SK-MEL-5 (cell line): ENCODE data around the gene ANKRD12. TPM values are rescaled to one million over a fixed set of nuclear protein-coding genes. Genes with fewer than 3 reads are reported as not detected.

Experiments
- DNase-seq: peaks from one replicate; pipeline ENCODE4 v3.0.0-alpha.2; 2016; ENCODE audit warnings: low read depth, low spot score
- in situ Hi-C: cut with HindIII; loops from 2 replicates; pipeline ENCODE4 v1.10.0; 2016; ENCODE audit warnings: low sequenced_read_pairs, high pct_unique_total_duplicates, low pct_unique_long_range_greater_than_20kb
- total RNA-seq: library from RNA; depleted of rRNA; stranded (reverse); fragments of >200 nt; shearing (Covaris generic); gene quantifications from 2 replicates; pipeline ENCODE4 v1.2.3, GENCODE V29; 2014

ANKRD12 gene
- total RNA-seq, 1 experiment from 2014 or later, result 41.5 TPM

DNA sequence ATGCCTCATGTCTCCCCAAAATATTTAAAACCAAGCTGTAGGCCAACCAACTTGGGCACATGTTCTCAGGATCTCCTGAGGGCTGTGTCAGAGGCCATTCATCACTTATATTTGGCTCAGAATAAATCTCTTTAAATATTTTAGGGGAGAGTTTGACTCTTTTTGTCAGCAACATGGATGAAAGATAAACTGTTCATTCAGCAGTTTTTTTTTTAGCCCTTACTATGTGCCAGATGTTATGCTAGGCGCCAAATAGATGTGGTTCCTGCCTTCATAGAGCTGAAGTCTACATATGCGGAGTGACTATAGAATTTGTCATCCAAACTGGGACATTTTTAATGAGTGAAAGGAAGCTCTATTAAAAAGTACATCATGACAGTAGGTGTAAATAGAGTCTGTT, 155.5 kb downstream of the ANKRD12 start:
- in situ Hi-C loops, result no loop called here
- no peak for DNase-seq

DNA sequence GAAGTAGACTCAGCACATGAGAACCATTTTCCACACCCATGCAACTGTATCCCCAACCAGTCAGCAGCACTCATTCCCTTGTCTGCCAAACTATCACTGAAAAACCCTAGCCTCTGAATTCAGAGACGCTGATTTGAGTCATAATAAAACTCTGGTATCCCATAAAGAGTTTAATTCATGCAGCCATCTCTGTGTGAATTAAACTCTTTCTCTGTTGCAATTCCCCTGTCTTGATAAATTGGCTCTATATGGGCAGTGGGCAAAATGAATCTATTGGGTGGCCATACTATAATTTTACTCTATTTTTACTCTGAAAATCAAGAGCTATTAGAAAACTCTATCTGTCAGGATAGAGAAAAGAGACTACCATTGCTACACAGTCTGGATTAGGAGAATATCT, 157.4 kb downstream of the ANKRD12 start:
- in situ Hi-C loops, result no loop called here
- no peak for DNase-seq

DNA sequence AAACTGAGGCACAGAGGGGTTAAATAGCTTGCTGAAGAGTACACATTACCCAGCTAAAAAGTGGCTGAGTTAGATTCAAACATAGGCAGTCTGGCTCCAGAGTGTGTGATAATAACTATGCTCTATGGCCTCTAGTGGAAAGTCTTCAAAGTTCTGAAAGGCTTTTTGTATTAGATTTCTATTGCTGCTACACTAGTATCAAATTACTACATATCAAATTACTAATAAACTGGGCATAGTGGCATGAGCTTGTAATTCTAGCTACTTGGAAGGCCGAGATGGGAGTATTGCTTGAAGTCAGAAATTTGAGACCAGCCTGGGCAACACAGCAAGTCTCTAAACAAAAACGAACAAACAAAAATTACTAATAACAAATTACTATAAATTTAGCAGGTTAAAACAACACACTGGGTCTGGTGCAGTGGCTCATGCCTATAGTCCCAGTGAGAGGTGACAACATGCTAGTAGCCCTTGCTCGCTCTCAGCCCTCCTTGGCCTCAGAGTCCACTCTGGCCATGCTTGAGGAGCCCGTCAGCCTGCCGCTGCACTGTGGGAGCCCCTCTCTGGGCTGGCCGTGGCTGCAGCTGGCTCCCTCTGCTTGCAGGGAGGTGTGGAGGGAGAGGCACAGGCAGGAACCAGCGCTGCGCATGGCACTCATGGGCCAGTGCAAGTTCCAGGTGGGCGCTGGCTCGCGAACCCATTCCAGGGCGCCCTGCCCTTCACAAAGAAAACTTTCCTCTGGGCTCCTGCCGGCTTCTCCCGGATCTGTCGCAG, 159.8 kb downstream of the ANKRD12 start:
- no peak for DNase-seq
- in situ Hi-C loops, result no loop called here

DNA sequence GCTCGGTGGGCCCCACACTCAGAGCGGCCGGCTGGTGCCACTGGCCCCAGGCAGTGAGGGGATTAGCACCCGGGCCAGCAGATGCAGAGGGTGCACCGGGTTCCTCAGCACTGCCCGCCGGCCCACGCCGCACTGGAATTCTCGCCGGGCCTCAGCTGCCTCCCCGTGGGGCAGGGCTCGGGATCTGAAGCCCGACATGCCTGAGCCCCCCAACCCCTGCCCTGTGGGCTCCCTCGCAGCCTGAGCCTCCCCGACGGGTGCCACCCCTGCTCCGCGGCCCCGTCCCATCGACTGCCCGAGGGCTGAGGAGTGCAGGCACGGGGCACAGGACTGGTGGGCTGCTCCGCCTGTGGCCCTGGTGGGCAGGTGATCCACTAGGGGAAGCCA, 160.4 kb downstream of the ANKRD12 start:
- in situ Hi-C loops, result no loop called here
- DNase-seq, result no peak

DNA sequence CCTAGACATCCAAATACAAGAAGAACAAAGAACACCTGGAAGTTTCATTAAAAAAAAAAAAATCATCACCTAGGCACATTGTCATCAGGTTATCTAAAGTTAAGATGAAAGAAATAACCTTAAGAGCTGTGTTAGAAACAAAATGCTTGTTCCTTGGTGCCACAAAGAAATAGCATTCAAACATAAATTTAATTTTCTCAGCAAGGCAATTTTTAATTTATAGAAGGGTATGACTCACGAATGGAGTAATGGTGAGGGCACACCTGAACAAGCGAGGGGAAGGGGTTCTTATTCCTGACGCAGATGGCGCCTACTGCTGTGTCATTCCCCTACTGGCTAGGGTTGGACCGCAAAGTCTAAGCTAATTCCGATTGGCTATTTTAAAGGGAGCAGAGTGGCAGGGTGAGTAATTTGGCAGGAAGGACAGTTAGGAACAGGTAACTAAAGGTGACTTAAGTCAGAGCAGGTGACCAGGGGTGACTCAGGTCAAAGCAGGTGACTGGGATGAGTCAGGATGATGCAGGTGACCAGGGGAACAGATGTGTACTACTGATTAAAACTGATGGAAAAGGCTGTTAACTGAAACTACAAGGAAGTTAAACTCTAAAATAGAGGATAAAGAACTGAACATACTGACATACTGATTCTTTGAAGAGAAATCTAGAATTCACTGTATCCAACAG, 167.9 kb downstream of the ANKRD12 start:
- no peak for DNase-seq
- in situ Hi-C loops, result no loop called here

DNA sequence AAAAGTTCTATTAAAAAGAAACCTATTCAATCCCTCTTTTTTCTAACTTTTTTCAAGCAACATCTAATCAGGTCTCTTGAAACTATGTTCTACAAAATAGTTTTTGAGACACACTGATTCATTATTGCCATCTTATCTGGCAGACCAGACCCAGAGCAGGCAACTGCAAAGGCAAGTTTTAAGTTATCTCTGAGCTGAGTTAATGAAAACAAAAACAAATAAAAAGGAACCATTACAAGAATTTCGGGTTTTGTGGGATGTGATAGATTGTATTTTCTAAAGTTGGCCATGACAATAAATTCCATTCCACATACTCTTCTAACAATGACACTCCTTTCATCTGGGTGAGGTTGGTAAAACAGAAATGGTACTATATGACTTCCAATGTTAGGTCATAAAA, 182.8 kb downstream of the ANKRD12 start:
- no peak for DNase-seq
- in situ Hi-C loops, result no loop called here

DNA sequence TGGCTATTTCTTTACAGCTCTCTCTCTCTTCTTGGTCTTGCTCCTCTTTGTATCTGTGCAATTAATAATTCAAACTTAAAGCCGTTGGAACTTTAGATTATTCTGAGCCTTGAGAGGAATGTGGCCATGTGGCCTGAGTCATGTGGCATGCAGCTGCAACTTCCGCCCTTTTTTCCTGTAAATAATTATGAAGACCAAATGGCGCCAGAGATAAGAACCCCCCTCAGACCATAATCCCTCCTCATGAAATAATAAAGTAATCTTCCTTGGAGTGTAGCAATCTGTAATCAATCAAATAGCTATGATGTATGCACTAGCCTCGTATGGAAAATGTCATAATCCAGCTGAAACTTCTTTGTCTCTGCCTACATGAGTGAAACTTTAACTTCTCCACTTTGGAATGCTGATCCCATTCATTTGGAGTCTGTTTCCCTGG, 184.5 kb downstream of the ANKRD12 start:
- in situ Hi-C loops, result no loop called here

DNA sequence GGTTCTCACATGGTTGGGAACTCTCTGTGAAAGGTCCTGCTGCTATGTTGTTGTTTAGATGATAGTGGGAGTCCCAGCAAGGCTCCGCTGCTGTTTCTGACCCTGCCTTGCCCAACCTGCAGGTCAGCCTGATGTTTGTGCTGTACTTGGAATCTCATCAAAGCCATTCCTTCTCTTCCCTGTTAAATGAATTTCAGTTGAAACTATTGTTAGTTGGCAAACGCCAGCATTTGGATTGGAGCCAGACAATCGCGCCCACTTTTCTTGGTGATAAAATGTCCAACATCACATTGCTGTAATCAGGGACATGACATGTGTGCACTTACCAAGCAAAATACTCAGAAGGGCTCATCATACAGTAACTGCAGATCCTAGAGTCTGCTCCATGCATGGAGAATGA, 185.2 kb downstream of the ANKRD12 start:
- in situ Hi-C loops, result no loop called here
- no peak for DNase-seq

More for the DNA sequence above, 184.5 kb downstream of the ANKRD12 start:
- no peak for DNase-seq

DNA sequence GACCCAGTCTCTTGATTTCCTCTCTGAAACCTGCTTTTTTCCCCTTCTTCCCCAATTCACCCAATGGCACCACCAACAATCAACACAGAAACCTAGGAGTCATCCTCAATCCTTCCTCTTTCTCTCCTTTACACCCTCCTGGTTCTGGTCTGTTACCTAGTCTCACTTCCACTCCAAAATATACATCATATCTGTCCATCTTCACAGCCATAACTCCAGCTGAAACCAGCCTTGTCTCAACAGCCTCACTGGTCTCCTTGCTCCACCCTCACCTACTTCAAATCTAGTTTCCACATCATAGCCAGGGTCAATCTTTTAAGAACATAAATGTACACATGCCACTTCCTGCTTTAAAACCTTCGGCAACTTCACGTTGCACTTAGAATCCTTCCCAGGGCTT, 186.2 kb downstream of the ANKRD12 start:
- DNase-seq, result no peak
- in situ Hi-C loops, result no loop called here

DNA sequence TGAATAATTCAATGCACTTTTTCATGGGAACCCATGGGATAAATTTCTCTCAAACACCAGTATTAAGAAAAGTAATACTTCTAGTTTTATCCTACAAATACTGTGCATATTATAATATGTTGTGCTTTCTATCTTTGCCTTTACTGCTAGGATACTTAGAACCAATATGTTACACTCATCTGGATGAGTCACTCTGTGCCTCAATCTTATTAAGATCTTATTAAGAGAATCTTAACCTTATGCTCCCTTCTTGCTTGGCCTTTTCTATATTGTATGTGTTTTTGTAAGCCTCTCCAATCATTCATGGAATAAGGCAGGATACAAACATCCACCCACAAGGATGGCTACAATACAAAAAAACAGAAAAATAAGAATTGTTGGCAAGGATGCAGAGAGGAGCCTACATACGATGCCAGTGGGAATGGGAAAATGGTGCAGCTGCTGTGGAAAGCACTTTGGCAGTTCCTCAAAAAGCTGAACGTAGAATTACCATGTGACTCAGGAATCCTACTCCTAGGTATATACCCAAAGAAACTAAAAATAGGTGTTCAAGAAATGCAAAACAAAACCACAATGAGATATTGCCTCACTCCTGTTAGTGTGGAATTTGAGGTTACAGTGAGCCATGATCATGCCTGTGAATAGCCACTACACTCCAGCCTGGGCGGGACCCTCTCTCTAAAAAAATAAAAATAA, 187.3 kb downstream of the ANKRD12 start:
- in situ Hi-C loops, result no loop called here
- no peak for DNase-seq

DNA sequence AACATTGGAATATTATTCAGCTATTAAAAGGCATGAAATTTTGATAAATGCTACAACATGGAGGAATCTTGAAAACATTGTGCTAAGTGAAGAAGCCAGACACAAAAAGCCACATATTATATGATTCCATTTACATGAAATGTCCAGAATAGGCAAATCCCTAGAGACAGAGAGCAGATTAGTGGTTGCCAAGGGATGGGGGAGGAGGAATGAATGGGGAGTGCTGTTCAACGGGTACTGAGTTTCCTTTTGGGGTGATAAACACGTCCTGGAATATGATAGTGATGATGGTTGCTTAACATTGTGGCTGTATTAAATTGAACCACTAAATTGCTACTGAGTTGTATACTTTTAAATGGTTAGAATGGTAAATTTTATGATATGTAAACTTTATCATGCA, 189.1 kb downstream of the ANKRD12 start:
- DNase-seq, result no peak
- in situ Hi-C loops, result no loop called here

DNA sequence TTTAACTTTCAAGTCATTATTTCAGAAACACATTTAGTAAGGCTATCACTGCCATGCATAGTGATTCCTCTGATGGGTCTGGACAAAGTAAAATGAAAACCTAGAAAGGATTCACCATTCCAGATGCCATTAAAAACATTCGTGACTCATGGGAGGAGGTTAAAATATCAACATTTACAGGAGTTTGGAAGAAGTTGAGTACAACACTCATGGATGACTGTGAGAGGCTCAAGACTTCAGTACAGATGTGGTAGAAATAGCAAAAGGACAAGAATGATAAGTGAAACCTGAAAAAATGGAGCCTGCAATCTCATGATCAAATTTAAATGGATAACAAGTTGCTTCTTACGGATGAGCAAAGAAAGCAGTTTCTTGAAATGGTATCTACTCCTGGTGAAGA, 192.2 kb downstream of the ANKRD12 start:
- in situ Hi-C loops, result no loop called here
- DNase-seq, result no peak

DNA sequence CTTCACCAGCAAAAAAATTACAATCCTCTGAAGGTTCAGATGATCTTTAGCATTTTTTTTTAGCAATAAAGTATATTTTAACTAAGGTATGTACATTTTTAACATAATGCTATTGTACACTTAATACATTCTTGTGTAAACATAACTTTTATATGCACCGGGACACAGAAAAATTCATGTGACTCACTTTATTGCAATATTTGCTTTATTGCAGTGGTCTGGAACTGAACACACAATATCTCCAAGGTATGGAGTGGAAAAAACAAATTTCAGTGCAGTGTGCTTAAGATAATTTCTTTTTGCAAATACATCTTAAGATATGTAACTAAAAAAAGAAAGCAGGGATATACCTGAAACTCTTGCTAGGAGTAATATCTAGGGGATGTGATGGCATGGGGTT, 192.9 kb downstream of the ANKRD12 start:
- in situ Hi-C loops, result no loop called here

DNA sequence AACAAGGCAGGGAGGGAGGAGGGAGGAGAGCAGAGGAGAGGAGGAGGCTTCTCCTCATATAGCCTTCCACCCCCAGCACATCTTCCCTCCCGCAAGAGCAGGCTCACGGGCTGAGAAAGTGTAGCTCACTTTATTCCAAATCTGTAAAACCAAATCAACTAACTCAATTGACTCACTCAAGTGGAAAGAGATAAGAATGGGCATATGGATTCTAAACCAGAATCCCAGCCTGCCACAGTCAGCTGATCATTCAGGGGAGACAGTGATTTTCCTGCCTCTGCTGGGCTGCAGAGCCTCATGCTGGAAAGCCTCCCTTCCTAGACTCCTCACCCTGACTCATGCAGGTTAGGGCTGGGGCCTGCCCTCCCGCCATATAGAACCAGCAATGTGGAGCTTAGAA, 193.8 kb downstream of the ANKRD12 start:
- DNase-seq, result no peak
- in situ Hi-C loops, result no loop called here

More for the DNA sequence above, 192.9 kb downstream of the ANKRD12 start:
- DNase-seq, result no peak

DNA sequence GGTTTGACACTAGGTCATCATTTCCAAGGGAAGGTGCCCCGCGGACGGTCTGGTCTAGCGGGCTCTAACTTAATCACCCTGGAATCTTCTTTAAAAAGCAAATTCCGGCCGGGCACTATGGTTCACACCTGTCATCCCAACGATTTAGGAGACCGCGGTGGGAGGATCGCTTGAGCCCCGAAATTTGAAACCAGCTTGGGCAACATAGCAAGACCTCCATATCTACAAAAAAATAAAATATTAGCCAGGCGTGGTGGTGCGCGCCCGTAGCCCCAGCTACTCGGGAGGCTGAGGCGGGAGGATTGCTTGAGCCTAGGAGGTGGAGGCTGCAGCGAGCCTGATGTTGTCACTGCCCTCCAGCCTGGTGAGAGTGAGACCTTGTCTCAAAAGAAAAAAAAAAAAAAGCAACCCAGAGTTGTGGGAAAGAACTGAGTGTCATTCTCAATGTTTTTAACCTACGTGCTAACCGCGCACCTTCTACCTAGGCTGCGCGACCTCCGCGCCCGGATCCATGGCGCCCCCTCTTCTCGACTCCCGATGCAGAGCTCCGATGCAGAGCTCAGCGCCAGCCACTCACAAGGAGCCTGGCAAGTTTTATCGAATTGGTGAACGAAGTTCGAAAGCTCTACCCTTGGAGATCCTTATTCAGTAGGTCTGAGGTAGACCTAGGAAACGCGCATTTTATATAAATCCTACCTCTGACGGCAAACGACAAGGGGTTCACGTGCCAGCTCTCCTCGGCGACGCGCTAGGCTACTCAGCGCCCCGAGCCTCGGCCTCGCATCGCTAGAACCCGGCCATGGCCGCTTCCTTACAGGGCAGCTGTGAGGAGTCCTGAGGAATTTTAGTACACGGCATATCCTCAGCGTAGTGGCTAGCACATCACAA, 197.1 kb downstream of the ANKRD12 start:
- in situ Hi-C loops, result no loop called here
- DNase-seq, result no peak

DNA sequence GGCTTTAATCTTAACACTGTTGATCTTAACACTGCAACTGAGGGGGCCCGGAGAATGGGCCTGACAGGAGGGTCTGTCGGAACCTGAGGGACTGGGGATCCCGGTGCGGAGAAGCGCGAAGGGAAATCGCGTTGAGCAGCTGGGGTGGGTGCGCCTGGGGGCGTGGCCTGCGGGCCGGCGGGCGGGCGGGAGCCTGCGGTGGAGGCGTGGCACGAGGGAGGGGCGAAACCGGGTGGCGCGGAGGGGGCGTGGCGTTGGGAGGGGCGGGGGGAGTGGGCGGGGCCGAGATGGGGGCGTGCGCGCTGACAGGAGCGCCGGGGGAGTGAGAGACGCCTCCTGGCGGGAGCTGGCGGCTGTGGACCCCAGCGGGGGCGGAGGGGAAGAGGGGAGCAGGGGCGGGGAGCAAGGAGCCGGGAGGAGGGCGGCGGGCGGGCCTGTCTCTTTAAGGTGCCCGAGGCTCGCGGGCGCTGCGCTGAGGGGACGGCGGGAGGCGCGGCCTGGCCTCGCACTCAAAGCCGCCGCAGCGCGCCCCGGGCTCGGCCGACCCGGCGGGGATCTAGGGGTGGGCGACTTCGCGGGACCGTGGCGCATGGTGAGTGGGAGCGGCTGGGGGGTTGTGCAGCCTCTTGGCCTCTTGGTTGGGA, 197.9 kb downstream of the ANKRD12 start, which contains the start of gene TWSG1:
TSS of gene TWSG1 (plus strand) at position 445 of the 644 bp plus-strand sequence. CDS start 2,457 bp downstream, outside the sequence.
- in situ Hi-C loops, result no loop called here

DNA sequence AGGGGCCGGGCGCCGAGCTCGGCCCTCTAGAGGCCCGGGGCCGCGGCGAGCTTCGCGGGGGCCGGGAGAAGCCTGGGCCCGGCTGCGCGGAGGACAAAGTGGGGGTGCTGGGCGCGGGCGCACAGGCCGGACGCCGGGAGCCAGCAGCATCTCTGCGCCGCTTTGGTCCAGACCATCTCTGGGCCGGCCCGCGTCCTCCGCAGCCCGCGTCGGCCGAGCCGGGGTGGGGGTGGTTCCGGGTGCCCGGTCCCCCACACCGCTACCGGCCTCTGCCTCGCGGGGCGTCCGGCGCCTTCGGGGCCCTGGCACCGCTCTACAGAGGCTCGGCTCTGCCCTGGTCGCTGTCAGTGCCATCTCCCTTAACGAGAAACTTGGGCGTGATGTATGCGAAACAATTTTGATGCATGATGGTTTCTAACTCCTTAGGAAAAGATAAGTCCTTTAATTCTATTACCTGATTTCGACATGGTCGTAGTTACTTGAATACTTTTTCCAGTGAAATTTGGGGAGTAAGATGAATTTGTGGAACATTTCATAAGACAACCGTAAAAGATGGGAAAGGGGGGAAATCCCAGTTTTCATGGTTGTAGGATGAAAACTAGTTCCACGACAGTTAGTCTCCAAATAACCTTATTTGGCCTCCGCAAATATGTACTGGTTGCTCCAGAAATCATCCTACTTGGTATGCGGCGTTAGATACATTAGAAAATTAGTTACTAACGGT, 198.6 kb downstream of the ANKRD12 start:
- in situ Hi-C loops, result no loop called here

More for the DNA sequence above, 197.9 kb downstream of the ANKRD12 start, which contains the start of gene TWSG1:
- peak; percentile 88 for DNase-seq

More for the DNA sequence above, 198.6 kb downstream of the ANKRD12 start:
- no peak for DNase-seq
